HL-60 (cell line): Measurements from ENCODE around the gene NLRC5.

Experiments used
- DNase-seq, 2 experiments: peaks; one replicate each; pipeline ENCODE4 v3.0.0-alpha.2; 2010 to 2020; ENCODE audit warnings: low read depth in 1 of 2, low spot score in 1 of 2
- H3K27ac ChIP-seq: fragments of 250-450 bp; sonication (Bioruptor Pico); replicated peaks from 2 replicates; pipeline ENCODE4 v1.5.1; 2020; ENCODE audit warnings: mild to moderate bottlenecking, moderate library complexity
- H3K27me3 ChIP-seq: fragments of 250-450 bp; sonication (Bioruptor Pico); 2 replicates; pipeline ENCODE4 v1.5.1; 2021; ENCODE audit warnings: mild to moderate bottlenecking, moderate library complexity; ENCODE audit not compliant: insufficient read depth, poor library complexity, severe bottlenecking
- H3K4me3 ChIP-seq: replicated peaks from 2 replicates; pipeline ENCODE4 v1.5.1; 2011; ENCODE audit warnings: mild to moderate bottlenecking, control low read depth, low read length; ENCODE audit not compliant: insufficient read depth
- GABPA ChIP-seq: IDR thresholded peaks from 2 replicates; pipeline ENCODE4 v1.6.1; 2012; ENCODE audit warnings: low read depth
- POLR2AphosphoS5 ChIP-seq: IDR thresholded peaks from 2 replicates; pipeline ENCODE4 v1.6.1; 2012; ENCODE audit warnings: low read depth
- SPI1 ChIP-seq: IDR thresholded peaks from 2 replicates; pipeline ENCODE4 v1.6.1; 2012; ENCODE audit warnings: low read depth, mild to moderate bottlenecking, borderline replicate concordance
- TF ChIP-seq, protein P1 (sequence below): IDR thresholded peaks from 2 replicates; pipeline ENCODE4 v1.6.1; 2012; ENCODE audit warnings: low read depth; ENCODE audit not compliant: insufficient replicate concordance
- TF ChIP-seq, protein P2 (sequence below): IDR thresholded peaks from one replicate; pipeline ENCODE4 v1.5.1; 2011; ENCODE audit warnings: low read length, control low read depth, inconsistent platforms; ENCODE audit not compliant: insufficient read depth

Gene NLRC5

DNA sequence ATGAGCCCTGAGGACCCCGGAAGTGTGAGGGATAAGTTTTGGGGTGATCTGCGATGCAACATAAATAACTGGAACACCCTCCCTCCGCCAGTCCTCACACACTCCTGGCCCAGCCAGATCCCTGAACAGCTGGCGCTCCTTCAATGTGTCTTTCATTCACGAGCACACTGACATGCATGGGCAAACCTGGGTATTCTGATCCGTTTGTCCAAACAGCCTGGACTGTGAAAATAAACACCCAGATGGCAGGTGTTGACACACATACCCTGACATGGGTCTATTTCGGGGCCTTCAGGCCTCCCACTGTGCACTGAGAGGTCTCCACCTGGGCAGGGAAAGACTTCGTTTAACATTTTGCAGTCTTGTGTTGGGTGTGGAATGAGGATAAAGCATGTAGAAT is 100.0 kb downstream of the NLRC5 start:
- no peak overlapping the region for H3K4me3 ChIP-seq
- no peak for TF ChIP-seq GABPA
- TF ChIP-seq POLR2AphosphoS5 = no peak
- TF ChIP-seq, protein P1, sequence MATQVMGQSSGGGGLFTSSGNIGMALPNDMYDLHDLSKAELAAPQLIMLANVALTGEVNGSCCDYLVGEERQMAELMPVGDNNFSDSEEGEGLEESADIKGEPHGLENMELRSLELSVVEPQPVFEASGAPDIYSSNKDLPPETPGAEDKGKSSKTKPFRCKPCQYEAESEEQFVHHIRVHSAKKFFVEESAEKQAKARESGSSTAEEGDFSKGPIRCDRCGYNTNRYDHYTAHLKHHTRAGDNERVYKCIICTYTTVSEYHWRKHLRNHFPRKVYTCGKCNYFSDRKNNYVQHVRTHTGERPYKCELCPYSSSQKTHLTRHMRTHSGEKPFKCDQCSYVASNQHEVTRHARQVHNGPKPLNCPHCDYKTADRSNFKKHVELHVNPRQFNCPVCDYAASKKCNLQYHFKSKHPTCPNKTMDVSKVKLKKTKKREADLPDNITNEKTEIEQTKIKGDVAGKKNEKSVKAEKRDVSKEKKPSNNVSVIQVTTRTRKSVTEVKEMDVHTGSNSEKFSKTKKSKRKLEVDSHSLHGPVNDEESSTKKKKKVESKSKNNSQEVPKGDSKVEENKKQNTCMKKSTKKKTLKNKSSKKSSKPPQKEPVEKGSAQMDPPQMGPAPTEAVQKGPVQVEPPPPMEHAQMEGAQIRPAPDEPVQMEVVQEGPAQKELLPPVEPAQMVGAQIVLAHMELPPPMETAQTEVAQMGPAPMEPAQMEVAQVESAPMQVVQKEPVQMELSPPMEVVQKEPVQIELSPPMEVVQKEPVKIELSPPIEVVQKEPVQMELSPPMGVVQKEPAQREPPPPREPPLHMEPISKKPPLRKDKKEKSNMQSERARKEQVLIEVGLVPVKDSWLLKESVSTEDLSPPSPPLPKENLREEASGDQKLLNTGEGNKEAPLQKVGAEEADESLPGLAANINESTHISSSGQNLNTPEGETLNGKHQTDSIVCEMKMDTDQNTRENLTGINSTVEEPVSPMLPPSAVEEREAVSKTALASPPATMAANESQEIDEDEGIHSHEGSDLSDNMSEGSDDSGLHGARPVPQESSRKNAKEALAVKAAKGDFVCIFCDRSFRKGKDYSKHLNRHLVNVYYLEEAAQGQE = no peak
- TF ChIP-seq SPI1 = no peak
- TF ChIP-seq, protein P2, sequence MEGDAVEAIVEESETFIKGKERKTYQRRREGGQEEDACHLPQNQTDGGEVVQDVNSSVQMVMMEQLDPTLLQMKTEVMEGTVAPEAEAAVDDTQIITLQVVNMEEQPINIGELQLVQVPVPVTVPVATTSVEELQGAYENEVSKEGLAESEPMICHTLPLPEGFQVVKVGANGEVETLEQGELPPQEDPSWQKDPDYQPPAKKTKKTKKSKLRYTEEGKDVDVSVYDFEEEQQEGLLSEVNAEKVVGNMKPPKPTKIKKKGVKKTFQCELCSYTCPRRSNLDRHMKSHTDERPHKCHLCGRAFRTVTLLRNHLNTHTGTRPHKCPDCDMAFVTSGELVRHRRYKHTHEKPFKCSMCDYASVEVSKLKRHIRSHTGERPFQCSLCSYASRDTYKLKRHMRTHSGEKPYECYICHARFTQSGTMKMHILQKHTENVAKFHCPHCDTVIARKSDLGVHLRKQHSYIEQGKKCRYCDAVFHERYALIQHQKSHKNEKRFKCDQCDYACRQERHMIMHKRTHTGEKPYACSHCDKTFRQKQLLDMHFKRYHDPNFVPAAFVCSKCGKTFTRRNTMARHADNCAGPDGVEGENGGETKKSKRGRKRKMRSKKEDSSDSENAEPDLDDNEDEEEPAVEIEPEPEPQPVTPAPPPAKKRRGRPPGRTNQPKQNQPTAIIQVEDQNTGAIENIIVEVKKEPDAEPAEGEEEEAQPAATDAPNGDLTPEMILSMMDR = no peak
- H3K27me3 ChIP-seq = no peaks in the 10 kb centered on the region
- H3K27ac ChIP-seq = no peak overlapping the region
- DNase-seq = no peak

DNA sequence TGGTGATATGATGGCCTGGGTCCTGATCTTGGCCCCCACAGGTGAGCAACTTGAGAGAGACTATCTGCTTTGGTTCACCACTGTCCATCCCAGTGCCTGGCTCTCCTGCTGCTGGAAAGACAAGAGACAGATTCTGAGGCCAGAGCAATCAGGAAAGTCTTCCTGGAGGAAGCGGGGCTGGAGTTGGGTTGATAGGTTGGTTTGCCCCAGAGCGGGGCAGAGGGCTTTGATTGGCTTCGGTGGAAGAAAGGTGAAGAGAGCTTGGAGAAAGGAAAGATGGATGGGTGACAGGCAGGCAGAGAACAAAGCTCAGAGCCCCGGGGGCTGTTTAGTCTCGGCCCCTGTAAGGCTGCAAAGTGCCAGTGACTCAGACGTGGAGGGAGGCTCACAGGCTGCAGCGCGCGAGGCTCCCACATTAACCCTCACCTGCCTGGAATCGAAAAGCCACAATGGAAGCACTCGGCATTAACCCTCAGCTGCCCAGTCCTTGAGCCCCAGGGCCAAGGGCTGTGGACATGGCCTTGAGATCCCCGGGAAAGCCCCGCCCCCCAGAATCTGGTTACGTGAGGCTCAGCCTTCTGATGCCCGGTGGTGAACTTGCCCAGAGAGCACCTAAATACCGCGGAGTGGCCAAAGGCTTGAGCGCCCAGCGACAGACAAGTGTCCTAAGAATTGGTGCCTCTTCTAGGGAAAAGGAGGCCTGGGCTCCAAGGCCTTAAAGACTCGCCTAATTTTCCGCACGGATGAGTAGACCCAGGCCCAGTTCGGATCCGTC is 102.0 kb downstream of the NLRC5 start:
- H3K27ac ChIP-seq = peak overlapping the region; percentile 83

DNA sequence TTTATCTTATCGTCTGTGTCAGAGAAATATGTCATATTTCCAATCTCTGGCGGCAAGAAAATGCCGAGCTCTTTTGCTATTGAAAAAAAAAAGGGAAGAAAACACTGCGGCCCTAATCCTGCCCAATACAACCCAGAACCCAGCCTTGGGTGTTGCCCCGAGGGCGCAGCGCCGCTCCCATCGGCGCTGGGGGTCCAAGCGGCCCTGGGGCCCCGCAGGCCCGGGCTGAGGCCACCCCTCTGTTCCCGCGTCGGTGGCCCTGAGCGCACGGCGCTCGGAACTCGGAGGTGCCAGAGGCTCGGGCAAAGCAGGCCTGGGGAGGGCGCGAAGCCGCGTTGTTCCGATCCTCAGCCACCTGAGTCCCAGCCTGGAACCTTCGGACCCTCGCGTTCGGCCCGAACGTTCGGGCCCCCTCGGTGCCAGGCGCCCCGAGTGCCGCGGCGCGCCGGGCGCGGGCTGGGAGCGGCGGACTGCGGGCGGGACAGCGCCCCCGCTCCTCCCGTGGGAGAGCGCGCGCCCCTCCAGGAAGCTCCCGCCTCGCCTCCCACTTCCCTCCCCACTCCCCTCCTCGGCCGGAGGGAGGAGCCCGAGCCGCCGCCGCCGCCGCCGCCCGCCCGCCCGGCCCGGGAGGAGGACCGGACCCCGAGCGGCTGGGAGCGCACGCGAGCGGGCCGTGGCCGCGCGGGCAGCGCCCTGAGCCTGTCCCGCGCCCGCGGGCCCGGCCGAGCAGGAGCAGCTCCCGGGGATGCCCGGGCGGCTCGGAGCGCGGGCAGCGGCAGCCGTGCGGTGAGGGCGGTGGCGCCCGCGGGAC is 102.8 kb downstream of the NLRC5 start, which contains the start of gene CPNE2:
Gene CPNE2, plus strand, starts transcription at position 609 of the 811 bp plus-strand sequence. CDS start 18,160 bp downstream, outside the sequence.
- DNase-seq = peak; percentile 52 to 62
- no peaks in the 10 kb centered on the region for H3K27me3 ChIP-seq
- TF ChIP-seq POLR2AphosphoS5 (peak; percentile 34; the same call in 1 of the 2 replicates), SPI1 (peak; percentile 47; the same call in 1 of the 2 replicates), GABPA (no peak)
- TF ChIP-seq, protein P1 = no peak
- TF ChIP-seq, protein P2 = no peak
- H3K27ac ChIP-seq = peak within 1 kb of the TSS; percentile 83
- H3K4me3 ChIP-seq = peak within 1 kb of the TSS; percentile 74

More for the DNA sequence above, 102.0 kb downstream of the NLRC5 start:
- DNase-seq = no peak
- TF ChIP-seq, protein P1 = no peak
- TF ChIP-seq, protein P2 = no peak
- TF ChIP-seq POLR2AphosphoS5 (no peak), GABPA (no peak), SPI1 (no peak)
- Histone ChIP-seq H3K27me3 (no peaks in the 10 kb centered on the region), H3K4me3 (peak overlapping the region; percentile 74)
